Measurements from ENCODE around the gene CD109. TPM values are rescaled to one million over a fixed set of nuclear protein-coding genes. Genes with fewer than 3 reads are reported as not detected.

Gene CD109
- total RNA-seq, 2 donors from 2014 or later, result 6.0 to 8.1 TPM

- TF ChIP-seq CTCF (IDR thresholded peaks at IDR 0.05), result no peak
- no peak for TF ChIP-seq POLR2AphosphoS5 (IDR thresholded peaks at IDR 0.05)
- no peak for TF ChIP-seq POLR2A (IDR thresholded peaks at IDR 0.05)
These were observed 94.6 kb downstream of the CD109 start for GRCh38 chr6:73790574-73790973.

GRCh38 chr6:73791336-73791735 lies 95.3 kb downstream of the CD109 start:
- Histone ChIP-seq H3K27ac (no peak overlapping the region), H3K27me3 (replicated peaks; ENCODE audit: insufficient read depth) (no peaks in the 10 kb centered on the region), H3K36me3 (no peaks in the 10 kb centered on the region), H3K4me1 (replicated peaks) (no peaks in the 10 kb centered on the region), H3K9me3 (no peaks in the 10 kb centered on the region), H3K4me3 (no peak overlapping the region)
- no peak for DNase-seq (ENCODE audit: low spot score)
- intact Hi-C loops (cut with DNase I), result no loop called here
- whole genome bisulfite sequencing, result 73% methylated on average over 6 of the region's 6 CpGs
- TF ChIP-seq POLR2AphosphoS5 (IDR thresholded peaks at IDR 0.05) (no peak), POLR2A (IDR thresholded peaks at IDR 0.05) (no peak), CTCF (IDR thresholded peaks at IDR 0.05) (no peak)

More at GRCh38 chr6:73790574-73790973, 94.6 kb downstream of the CD109 start:
- no peak for DNase-seq (ENCODE audit: low spot score)
- Histone ChIP-seq H3K36me3 (no peaks in the 10 kb centered on the region), H3K9me3 (no peaks in the 10 kb centered on the region), H3K4me3 (no peak overlapping the region), H3K27me3 (replicated peaks; ENCODE audit: insufficient read depth) (no peaks in the 10 kb centered on the region), H3K4me1 (replicated peaks) (no peaks in the 10 kb centered on the region), H3K27ac (no peak overlapping the region)
- intact Hi-C loops (cut with DNase I), result no loop called here

- no peaks in the 10 kb centered on the region for H3K4me1 ChIP-seq (replicated peaks)
- WGBS, result 72% methylated on average over 2 of the region's 2 CpGs
These were observed 96.7 kb downstream of the CD109 start for GRCh38 chr6:73792738-73793137.

GRCh38 chr6:73796881-73797280 lies 100.9 kb downstream of the CD109 start:
- Histone ChIP-seq H3K9me3 (no peaks in the 10 kb centered on the region), H3K36me3 (no peaks in the 10 kb centered on the region), H3K4me1 (replicated peaks) (no peaks in the 10 kb centered on the region), H3K27ac (no peak overlapping the region), H3K27me3 (replicated peaks; ENCODE audit: insufficient read depth) (no peaks in the 10 kb centered on the region), H3K4me3 (no peak overlapping the region)
- intact Hi-C loops (cut with DNase I), result no loop called here
- 70% methylated on average over 4 of the region's 4 CpGs for WGBS
- DNase-seq (ENCODE audit: low spot score), result no peak
- TF ChIP-seq POLR2A (IDR thresholded peaks at IDR 0.05), result no peak
- no peak for TF ChIP-seq CTCF (IDR thresholded peaks at IDR 0.05)
- no peak for TF ChIP-seq POLR2AphosphoS5 (IDR thresholded peaks at IDR 0.05)

More at GRCh38 chr6:73792738-73793137, 96.7 kb downstream of the CD109 start:
- no peaks in the 10 kb centered on the region for H3K9me3 ChIP-seq
- DNase-seq (ENCODE audit: low spot score), result no peak
- H3K4me3 ChIP-seq, result no peak overlapping the region
- no peaks in the 10 kb centered on the region for H3K36me3 ChIP-seq
- H3K27me3 ChIP-seq (replicated peaks; ENCODE audit: insufficient read depth), result no peaks in the 10 kb centered on the region
- no peak for TF ChIP-seq POLR2AphosphoS5 (IDR thresholded peaks at IDR 0.05)
- TF ChIP-seq CTCF (IDR thresholded peaks at IDR 0.05), result no peak
- TF ChIP-seq POLR2A (IDR thresholded peaks at IDR 0.05), result no peak
- no peak overlapping the region for H3K27ac ChIP-seq
- intact Hi-C loops (cut with DNase I), result no loop called here

- Histone ChIP-seq H3K27ac (no peak overlapping the region), H3K9me3 (no peaks in the 10 kb centered on the region), H3K36me3 (no peaks in the 10 kb centered on the region), H3K27me3 (replicated peaks; ENCODE audit: insufficient read depth) (no peaks in the 10 kb centered on the region), H3K4me1 (replicated peaks) (no peaks in the 10 kb centered on the region), H3K4me3 (no peak overlapping the region)
- intact Hi-C loops (cut with DNase I), result no loop called here
- no peak for DNase-seq (ENCODE audit: low spot score)
- TF ChIP-seq CTCF (IDR thresholded peaks at IDR 0.05) (no peak), POLR2A (IDR thresholded peaks at IDR 0.05) (no peak), POLR2AphosphoS5 (IDR thresholded peaks at IDR 0.05) (no peak)
- 91% methylated on average over 6 of the region's 6 CpGs for WGBS
These were observed 101.9 kb downstream of the CD109 start for GRCh38 chr6:73797861-73798260.
